CD1c-positive myeloid dendritic cell (primary cell): ENCODE results near the gene VPS35.
A peak's percentile ranks its signal among the peaks of the same experiment; 100 is the strongest.

Experiments
- DNase-seq: peaks from one replicate; pipeline ENCODE4 v3.0.0-alpha.2; 2016; ENCODE audit errors: extremely low spot score

VPS35 gene

DNA sequence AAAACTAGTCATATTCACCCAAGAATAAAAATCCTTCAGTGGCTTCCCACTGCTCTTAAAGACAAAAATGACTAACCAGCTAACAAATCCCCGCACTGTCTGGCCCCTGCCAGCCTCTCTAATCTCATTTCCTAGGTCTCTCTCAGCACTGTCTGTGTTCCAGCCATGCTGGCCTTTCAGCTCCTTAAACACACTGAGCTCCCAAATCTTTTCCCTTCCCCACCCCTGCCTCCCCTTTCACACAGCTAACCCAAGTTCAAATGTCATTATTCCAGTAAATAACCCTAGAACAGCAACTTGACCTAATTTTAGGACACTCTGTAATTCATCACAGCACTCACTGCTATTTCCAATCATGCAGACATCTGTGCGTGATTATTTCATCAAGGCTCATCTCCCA is 75.6 kb downstream of the VPS35 start:
- DNase-seq: no peak

DNA sequence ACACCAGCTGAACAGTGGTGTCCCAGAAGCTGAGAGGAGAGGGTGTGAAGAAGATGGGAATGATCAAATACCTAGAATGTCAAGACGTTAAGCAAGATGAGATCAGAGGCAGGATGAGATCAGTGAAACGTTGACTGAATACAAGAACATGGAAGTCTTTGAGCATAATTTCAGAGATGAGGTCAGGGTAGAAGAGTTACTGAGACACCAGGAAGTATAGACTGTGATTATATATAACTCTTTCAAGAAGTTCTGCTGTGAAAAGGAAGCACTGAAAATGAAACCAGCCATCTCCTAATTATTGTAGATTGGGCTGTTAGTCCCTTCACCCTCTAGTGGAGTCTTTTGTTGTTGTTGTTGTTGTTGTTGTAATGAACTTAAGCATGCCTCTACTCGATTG is 76.9 kb downstream of the VPS35 start:
- no peak for DNase-seq

DNA sequence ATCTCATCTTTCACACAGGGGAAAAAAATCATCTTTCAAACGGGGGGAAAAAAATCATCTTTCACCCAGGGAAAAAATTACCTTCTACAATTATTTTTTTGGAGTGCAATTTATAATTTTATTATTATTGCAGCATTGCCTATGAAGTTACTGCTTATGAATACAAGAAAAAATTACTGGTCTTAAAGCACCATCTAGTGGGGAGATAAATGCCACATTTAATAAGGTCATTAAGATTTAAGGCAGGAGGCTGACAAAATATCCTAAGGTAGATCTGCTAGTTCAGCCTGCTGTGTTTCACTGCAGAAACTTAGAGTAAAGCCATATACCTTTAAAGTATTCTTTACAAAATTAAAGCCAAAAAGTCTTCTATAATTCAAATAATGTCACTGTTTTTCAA is 81.4 kb downstream of the VPS35 start:
- DNase-seq: peak; percentile 33

DNA sequence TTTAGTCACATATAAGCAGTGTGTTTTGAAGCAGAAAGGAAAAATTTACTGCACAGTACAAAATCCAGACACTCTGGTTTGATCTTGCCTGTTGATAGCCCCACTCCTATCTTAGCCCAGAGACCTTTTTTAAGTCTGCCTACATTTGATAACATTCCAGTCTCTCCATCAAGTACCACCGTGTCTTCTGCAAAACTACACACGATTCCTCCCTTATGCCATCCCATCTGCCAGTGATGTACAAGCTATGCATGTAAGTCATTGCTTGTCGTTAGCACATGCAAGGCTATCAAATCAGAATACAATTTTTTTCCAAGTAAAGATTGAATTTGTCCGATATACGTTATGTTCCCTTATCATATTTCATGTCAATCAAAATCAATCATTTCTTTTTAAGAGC is 82.7 kb downstream of the VPS35 start:
- DNase-seq: no peak
